Measurements from ENCODE around the gene TM9SF4.
"Not testable (repeated sequence)": the region's sequence is repeated elsewhere in the genome, so short reads cannot be mapped to it uniquely, and the experiment has no call there.

TM9SF4 gene

GRCh38 chr20:32159766-32160221 lies 50.3 kb downstream of the TM9SF4 start:
- peak; percentile 0 for DNase-seq

DNA sequence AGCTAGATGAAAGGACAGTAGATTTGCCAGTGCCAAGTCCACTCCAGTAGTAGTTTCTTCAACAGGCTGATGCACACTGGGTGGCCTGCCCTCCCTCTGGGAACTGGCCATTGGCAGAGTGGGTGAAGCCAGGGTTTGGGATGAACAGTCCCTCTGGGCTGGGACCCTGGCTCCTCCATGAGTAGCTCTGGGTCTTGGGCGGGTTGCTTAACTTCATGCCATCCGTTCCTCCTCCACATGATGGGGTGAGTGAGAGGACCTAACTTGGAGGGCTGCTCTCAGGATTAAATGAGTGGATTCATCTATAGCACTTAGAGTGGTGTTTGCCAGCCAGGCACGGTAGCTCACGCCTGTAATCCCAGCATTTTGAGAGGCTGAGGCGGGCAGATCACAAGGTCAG lies 50.8 kb downstream of the TM9SF4 start:
- DNase-seq = no peak

- DNase-seq = no peak
Observed at GRCh38 chr20:32162351-32162750, 52.8 kb downstream of the TM9SF4 start.

DNA sequence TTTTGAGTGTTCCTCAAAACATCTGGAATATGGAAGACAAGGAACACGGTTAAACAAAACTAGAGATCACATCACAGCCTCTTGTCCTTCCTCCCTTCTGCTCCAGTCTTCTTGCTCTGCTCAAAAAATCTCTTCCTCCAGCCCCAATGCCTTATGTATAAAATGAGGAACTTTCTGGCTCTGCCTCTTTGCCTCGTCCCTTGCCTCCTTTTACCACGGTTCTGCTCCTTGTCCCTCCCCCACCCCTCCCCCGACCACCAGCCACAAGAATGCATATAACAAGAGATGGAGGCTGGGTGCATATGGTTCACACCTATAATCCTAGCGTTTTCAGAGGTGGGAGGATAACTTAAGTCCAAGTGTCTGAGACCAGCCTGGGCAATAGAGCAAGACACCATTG lies 54.4 kb downstream of the TM9SF4 start:
- DNase-seq = no peak

GRCh38 chr20:32164984-32165735 lies 55.6 kb downstream of the TM9SF4 start:
- no peak for DNase-seq

DNA sequence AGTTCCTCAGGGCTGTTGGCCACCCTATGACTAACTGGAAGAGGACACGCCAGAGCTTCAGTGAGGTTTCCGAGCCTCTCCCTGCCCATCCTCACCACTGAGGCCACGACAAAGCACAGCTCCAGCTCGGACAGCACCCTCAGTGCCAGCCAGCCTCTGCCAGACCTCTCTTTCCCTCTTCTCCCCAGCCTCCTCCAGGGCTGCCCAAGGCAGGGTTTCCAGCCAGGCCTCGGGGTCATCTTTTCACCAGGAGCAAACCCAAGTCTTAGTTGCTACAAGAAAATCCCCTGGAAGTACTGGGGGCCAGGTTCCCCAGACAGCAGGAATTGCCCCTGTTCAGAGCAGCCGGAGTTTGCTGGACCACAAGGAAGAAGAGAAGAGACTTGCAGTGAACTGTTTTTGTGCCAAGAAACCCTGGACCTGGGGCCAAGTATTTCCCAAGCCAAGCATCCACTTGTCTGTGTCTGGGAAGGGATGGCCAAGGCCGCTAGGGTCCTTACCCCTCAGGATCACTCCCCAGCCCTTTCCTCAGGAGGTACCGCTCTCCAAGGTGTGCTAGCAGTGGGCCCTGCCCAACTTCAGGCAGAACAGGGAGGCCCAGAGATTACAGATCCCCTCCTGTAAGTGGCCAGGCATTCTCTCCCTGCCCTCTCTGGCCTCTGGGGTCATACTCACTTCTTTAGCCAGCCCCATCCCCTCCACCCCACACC lies 56.5 kb downstream of the TM9SF4 start:
- no peak for DNase-seq

DNA sequence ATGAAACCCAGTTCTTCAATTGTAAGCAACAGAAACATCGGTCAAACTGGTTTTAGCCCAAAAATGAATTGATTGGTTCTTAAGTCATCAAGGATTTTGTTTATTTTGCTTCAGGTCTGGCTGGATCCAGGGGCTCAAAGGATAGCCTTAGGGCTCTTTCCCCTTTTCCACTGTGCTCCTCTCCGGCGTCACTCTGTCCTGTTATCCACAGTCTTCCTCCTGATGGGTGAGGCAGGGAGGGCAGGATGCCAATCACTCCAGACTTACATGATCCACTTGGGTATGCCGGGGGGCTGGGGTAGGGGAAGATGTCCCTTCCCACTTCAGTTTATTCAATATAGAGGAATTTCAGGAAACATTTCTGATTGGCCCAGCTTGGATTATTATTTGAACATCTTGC lies 58.0 kb downstream of the TM9SF4 start:
- DNase-seq = no peak

DNA sequence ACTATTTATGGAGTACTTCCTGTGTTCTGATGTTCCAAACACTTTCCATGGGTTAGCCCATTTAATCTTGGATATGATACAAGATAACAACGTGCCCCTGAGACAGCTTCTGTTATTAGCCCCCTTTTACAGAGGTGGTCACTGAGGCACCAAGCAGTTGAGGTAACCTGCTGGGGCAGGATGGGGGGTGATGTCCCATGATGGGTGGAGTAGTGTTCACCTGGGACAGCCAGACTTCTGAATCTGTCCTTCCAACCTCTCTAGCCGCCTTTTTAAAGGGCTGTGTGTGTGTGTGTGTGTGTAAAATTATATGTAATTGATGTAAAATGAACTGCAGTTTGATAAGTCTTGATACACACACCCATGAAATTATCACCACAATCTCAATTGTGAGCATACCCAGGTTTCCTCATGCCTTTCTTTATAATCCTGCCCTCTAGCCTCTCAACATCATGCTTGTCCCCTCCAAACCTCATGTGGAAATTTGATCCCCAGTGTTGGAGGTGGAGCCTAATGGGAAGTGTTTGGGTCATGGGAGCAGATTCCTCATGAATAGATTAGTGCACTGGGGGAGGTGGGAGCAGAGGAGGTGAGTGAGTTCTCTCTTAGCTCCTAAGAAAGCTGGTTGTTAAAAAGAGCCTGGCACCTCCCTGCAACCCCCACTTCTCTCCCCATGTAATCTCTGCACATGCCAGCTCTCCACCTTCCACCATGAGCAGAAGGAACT lies 58.8 kb downstream of the TM9SF4 start:
- no peak for DNase-seq

DNA sequence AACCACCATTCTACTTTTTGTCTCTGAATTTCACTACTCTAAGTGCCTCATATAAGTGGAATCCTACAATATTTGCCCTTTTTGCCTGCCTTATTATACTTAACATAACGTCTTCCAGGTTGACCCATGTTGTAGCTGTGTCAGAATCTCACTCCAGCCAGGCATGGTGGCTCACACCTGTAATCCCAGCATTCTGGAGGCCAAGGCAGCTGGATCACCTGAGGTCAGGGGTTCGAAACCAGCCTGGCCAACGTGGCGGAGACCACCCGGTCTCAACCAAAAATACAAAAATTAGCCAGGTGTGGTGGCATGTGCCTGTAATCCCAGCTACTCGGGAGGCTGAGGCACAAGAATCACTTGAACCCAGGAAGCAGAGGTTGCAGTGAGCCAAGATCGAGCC lies 68.2 kb downstream of the TM9SF4 start:
- DNase-seq = not testable (repeated sequence)

- no peak for DNase-seq
Observed at GRCh38 chr20:32179515-32179914, 70.0 kb downstream of the TM9SF4 start.

DNA sequence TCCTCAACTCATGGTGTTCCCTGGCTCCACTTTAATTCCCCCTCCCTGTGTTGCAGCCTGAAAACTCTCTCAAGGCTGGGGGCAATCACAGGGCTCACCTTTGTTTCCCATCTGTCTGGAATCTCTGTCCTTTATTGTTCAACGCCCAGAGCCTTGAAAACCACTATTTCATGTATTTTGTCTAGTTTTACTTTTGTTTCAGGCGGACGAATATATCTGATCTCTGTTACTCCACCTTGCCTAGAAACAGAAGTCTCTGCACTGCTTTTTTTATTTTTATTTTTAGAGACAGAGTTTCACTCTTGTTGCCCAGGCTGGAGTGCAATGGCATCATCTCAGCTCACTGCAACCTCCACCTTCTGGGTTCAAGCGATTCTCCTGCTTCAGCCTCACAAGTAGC lies 70.4 kb downstream of the TM9SF4 start:
- no peak for DNase-seq

- no peak for DNase-seq
Observed at GRCh38 chr20:32181606-32182005, 72.1 kb downstream of the TM9SF4 start.

DNA sequence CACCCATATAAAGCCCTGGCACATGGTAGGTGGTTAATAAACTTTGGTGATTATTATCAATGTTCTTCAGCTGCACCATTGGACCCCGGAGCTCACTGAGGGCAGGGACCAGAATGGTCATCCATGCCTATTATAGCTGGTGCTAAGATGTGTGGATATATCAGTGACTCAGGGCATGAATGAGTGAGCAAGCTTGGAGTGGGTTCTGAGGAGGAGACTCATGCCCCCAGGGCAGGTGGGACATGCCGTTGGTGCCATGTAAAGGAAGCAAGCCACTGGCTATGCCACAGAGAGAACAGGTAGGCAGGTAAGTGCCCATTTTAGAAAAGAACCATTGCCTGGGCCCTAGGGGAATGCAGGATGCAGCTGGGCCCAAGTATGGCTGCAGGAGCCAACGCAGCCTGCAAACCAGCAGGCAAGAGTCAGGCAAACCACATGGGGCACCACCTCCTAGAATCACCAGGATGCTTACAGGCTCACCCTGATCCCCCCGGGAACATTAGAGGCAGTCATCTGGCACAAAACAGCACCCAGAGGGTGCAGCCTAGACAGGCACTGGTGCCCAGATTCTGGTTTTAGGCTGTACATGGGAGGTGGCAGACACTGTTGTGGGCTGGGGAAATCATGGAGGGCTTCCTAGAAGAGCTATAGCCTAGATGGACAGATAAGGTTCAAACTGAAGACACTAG lies 74.6 kb downstream of the TM9SF4 start:
- no peak for DNase-seq

DNA sequence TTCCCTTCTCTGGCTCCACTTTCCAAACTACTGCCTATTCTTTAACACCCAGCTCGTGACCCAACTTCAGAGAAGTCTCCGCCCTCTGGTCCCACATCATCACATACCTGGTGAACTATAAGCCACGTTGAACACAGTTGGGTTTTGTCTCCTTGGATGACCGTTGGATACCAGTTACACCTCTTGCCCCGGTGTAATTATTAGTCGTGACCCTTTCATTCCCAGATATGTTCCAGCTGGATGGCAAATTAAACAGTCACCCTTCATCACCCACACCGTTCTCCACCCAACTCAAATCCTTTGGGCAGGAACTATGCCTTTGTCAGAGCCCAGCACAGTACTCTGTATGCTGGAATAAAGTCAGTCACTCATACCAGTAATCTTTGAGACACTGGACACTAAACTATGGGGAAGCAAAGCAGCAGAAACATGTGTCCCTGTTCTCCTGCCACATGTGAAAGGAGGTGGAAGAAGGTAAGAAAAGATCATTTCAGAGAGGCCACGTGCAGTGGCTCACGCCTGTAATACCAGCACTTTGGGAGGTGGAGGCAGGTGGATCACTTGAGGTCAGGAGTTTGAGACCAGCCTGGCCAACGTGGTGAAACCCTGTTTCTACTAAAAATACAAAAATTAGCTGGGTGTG lies 75.6 kb downstream of the TM9SF4 start:
- DNase-seq = no peak

DNA sequence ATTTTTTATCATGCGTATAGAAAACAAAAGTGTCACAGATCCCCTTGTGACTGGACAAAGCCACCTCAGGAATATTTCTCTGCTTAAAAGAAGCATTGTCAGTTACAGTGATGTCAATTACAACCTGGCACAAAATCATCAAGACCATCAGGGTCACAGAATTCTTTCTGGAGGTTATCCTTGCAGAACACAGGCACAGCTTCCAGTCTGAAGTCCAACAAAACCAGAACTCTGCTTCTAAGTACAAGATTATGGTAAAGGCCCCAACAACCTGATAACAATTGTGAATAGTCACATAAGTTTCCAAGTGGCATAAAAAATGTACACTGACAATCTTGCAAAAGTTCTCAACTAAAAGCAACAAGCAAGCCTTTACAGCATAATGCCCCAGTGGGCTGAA lies 77.0 kb downstream of the TM9SF4 start:
- no peak for DNase-seq

DNA sequence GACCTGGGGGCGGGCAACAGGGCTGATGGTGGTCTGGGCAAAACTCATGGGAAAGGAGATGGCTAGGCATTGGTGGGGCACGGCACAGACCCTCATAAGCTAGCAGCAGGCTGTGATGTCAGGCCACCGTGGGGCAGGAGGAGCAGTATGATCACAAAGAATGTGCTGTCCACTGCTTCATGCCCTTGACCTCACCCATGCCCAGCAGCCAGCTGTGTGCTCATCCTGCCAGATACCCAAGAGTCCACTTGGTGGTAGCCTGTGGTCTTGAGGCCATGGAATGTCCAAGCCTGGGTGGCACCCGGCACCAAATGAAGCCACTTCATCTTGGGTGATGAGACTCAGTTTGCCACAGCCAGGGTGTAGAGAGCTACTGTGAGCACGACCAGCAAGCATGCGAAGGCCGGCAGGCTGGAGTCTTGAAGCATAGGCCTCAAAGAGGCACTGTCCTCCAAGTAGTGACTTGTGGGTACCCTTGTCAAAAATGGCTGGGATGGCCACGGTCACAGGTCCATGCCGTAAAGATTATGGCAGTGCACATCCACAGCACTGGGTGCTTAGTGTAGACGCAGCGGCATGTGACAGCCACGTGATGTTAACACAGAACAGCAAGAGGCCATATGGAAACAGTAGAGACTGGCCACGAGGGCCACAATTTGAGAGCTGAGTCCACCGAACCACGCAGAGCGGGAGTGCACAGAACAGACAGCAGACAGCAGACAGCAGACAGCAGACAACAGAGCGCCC lies 79.0 kb downstream of the TM9SF4 start:
- no peak for DNase-seq

DNA sequence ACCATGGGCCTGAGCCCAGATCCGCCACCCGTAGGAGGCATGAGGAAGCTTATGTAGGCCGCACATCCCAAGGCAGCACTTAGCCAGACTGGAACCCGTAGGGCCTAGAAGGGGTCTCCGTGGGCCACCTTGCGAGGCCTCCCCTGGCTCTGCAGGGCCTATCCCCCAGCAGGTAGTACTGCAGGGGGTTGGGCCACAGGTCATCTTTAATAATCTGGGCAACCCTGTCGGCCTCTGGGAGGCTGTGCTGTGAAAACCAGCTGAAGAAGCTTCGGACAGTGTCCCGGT lies 79.6 kb downstream of the TM9SF4 start:
- DNase-seq = no peak

DNA sequence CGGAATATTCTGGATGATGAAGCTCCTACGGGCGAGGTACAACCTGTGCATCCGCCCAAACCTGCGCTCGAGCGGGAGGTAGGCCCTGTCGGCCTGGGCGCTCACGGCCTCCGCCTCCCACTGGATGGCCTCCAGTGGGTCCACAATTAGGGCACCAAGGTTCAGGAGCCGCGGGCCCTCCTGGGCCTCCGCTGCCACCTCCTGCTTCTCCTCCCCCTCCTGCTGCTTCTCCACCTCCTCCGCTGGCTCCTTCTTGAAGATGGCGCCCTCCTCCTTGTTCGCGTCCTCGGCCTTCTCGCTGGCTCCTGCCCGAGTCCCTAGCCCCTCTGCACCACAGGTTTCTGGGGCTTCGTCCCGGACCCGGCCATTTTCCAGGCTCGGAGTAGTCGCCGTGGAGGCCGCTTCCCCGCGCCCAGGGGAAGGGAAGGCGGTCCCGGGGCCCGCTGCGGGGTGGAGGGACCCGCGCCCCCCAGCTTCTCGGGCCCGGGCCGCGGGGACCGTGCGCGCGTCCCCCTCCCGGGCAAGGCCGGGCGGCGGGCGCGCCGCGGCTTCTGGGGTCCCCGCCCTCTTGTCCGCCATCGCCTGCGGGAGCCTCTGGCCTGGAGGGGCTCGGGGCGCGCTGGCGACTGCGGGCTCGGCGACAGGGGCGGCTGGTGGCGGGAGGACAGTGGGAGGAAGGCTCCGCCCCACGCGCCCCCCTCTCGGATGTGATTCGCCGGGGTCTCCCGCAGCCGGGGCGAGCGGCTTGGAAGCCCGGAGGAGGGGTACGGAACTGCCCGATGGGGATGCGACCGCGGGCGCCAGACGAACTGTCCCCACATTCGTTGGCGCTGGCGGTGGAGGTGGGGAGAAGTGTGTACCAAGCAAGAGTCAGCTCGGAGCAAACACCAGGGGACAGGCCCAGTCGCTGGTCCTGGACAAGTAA lies 80.4 kb downstream of the TM9SF4 start:
- DNase-seq = no peak

DNA sequence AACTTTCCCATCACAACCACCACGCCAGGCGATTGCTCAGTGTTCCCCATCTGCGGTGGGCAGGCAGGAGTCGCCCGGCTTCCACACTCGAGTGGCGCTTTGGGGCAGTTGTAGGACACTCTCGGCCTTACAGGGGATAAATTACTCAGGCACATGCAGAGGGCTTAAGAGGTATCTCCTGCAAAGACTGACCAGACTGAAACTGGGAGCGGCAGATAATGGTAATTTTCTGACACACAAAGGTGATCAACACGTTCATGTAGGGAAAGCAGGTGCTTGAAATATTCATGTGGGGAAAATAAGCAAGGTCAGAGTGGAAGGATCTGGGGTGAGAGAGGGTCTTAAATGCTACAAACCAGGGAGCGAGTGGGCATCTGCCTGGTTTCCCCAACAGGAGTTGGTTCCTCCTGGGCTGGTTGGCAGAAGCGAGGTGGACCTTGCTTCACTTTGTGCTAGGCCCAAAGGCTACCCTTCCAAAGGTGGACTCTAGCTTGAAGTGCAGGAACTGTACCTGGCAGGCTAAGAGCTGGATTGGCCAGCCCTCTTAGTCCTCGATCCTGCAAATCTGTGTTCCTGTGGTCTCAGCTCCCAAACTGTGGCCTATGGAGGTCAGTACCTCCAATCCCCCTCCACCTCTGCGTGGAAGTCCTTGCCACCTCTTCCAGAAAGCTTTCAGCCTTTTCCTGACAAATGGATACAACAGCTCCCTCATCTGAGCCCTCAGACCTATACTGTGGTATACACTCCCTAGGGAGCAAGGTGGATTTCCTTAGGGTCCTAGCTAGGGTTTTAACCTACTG lies 81.3 kb downstream of the TM9SF4 start:
- DNase-seq = no peak

DNA sequence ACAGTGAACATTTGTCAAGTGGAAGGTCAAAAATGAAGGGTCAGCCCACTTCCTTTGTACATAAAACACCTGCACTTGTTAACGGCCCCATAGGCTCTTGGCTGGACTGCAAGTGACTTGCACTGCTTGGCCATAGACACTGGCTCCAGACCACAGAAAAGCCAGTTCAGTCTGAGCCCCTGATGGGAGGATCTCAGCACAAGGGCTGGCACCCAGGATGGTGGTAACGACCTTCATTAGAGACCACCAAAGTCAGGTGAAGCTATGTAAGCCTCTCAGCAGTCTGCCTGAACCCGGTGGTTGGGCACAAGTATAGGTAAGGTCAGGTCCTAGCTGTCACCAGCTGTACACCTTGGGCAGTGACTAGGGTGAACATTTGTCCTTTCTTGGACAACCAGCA lies 81.9 kb downstream of the TM9SF4 start:
- DNase-seq = no peak
